Measurements from ENCODE around the gene EPHB2. TPM values are rescaled to one million over a fixed set of nuclear protein-coding genes. Genes with fewer than 3 reads are reported as not detected.

Gene EPHB2
- total RNA-seq, 4 donors from 2014 or later, result 7.2 to 12.6 (median 9.1) TPM

DNA sequence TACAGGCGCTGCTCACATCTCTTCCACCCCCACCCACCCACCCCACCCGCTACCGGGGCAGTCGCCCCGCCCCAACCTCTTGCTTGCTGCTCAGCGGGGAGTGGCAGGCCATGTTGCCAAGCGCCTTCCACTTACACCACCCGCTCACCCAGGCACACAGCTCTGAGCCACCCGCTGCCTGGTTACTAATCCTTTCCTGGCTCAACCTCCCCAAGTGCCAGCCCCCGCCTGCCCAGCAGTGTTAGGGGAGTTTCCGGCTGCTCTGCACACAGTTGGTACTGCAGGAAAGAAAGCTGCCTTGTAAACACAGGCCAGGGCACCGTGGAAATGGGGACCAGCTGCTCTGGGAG, 205.8 kb downstream of the EPHB2 start:
- H3K36me3 ChIP-seq, result peaks cover 0 to 19% (median 0%) of the 10 kb centered on the region in 3 donors
- WGBS, 2 donors, result 66 to 68% methylated on average over 3 to 9 of the region's 12 CpGs
- no peaks in the 10 kb centered on the region for H3K27me3 ChIP-seq
- no peaks in the 10 kb centered on the region for H3K9me3 ChIP-seq
- H3K27ac ChIP-seq, result no peak overlapping the region
- no peak overlapping the region for H3K4me3 ChIP-seq
- H3K4me1 ChIP-seq, result peaks cover 0 to 7% (median 0%) of the 10 kb centered on the region in 4 donors
- TF ChIP-seq POLR2A (IDR thresholded peaks at IDR 0.05), result no peak
- TF ChIP-seq, protein P1, sequence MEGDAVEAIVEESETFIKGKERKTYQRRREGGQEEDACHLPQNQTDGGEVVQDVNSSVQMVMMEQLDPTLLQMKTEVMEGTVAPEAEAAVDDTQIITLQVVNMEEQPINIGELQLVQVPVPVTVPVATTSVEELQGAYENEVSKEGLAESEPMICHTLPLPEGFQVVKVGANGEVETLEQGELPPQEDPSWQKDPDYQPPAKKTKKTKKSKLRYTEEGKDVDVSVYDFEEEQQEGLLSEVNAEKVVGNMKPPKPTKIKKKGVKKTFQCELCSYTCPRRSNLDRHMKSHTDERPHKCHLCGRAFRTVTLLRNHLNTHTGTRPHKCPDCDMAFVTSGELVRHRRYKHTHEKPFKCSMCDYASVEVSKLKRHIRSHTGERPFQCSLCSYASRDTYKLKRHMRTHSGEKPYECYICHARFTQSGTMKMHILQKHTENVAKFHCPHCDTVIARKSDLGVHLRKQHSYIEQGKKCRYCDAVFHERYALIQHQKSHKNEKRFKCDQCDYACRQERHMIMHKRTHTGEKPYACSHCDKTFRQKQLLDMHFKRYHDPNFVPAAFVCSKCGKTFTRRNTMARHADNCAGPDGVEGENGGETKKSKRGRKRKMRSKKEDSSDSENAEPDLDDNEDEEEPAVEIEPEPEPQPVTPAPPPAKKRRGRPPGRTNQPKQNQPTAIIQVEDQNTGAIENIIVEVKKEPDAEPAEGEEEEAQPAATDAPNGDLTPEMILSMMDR (IDR thresholded peaks at IDR 0.05), result no peak
- no peak for TF ChIP-seq EP300 (IDR thresholded peaks at IDR 0.05)
- no peak for DNase-seq (ENCODE audit: low spot score in 2 of 2)

DNA sequence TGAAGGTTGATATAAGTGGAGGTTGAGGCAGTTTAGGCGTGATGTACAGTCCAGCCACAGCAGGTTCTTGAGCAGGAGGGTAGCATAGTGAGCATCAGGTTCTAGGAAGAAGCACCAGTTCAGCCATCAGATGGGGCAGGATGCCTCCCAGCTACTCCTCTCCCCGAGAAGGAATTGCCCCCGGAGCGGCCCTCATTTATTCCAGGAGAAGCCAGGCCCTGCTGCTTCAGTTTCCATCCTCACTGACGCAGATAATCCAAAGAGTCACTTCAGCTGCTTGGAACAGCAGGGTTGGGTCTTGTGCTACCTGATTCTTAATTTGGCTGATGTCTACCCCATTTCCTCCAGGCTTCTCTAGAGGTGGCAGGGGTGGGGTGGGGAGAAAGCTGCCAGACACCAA, 207.3 kb downstream of the EPHB2 start:
- WGBS, 2 donors, result 82 to 93% methylated on average over 5 of the region's 5 CpGs
- no peak for DNase-seq (ENCODE audit: low spot score in 2 of 2)
- H3K27ac ChIP-seq, result no peak overlapping the region
- TF ChIP-seq, protein P1 (IDR thresholded peaks at IDR 0.05), result no peak
- TF ChIP-seq POLR2A (IDR thresholded peaks at IDR 0.05) (no peak), EP300 (IDR thresholded peaks at IDR 0.05) (no peak)
- peaks cover 0 to 7% (median 0%) of the 10 kb centered on the region in 4 donors for H3K4me1 ChIP-seq
- H3K4me3 ChIP-seq, result no peak overlapping the region
- no peaks in the 10 kb centered on the region for H3K27me3 ChIP-seq
- H3K36me3 ChIP-seq, result peaks cover 0 to 4% (median 0%) of the 10 kb centered on the region in 3 donors
- H3K9me3 ChIP-seq, result no peaks in the 10 kb centered on the region

DNA sequence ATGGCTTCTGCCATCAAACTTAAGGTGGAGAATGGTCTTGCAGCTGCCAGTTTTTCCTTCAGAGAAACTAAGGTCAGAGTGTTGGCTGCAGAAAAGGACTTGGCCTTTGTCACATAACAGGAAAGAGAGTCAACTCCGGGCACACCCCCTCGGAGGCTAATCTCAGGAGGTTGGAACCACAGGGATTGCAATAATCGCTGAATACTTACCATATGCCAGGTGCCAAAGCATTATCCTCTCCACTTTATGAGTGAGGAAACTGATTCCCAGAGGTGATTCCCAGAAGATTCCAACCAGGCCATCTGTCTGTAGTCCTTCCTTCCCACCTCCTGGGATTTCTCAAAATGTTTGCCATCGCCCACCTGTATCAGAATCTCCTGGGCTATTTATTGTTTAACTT, 208.0 kb downstream of the EPHB2 start:
- no peak overlapping the region for H3K4me3 ChIP-seq
- H3K4me1 ChIP-seq, result peaks cover 0 to 4% (median 0%) of the 10 kb centered on the region in 4 donors
- 78 to 88% methylated on average over 4 of the region's 4 CpGs for WGBS, 2 donors
- no peak for DNase-seq (ENCODE audit: low spot score in 2 of 2)
- H3K27ac ChIP-seq, result no peak overlapping the region
- H3K9me3 ChIP-seq, result no peaks in the 10 kb centered on the region
- H3K27me3 ChIP-seq, result no peaks in the 10 kb centered on the region
- TF ChIP-seq EP300 (IDR thresholded peaks at IDR 0.05), result no peak
- no peak for TF ChIP-seq POLR2A (IDR thresholded peaks at IDR 0.05)
- TF ChIP-seq, protein P1 (IDR thresholded peaks at IDR 0.05), result no peak
- no peaks in the 10 kb centered on the region for H3K36me3 ChIP-seq

DNA sequence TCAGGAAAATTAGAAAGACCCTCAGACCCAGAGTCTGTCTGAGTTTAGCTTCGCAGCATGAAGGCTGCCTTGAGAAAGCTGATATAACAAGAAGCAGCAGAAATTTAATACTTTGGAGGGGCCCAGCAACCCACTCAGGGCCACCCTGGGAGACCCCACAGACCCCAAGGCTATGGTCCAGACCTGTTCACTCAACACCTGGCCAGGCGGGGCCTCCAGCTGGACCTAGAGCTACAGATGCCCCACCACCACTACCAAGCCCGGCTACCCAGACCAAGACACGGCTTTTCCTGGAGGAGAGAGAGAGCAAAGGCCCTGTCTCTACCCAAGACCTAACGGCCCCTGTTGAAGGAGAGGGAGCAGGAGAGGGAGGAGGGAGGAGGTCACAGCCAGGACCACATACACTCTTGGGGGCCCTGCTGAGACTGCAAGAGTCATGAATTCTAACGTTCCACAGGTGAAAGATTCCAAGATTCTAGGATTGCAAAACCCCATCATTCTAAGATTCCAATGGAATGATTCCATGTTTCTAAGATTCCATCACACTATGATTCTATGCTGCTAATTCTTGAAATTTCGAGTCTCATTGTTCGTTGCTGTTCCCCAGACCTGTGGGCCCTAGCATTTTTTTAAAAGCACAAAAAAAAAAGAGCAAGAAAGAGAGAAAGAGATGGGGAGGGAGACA, 208.8 kb downstream of the EPHB2 start:
- Histone ChIP-seq H3K27me3 (no peaks in the 10 kb centered on the region), H3K4me3 (no peak overlapping the region), H3K9me3 (no peaks in the 10 kb centered on the region), H3K4me1 (no peaks in the 10 kb centered on the region), H3K27ac (no peak overlapping the region), H3K36me3 (no peaks in the 10 kb centered on the region)
- TF ChIP-seq EP300 (IDR thresholded peaks at IDR 0.05) (no peak), POLR2A (IDR thresholded peaks at IDR 0.05) (no peak)
- TF ChIP-seq, protein P1 (IDR thresholded peaks at IDR 0.05), result no peak
- no peak for DNase-seq (ENCODE audit: low spot score in 2 of 2)
- 55 to 64% methylated on average over 8 of the region's 8 CpGs for WGBS, 2 donors

DNA sequence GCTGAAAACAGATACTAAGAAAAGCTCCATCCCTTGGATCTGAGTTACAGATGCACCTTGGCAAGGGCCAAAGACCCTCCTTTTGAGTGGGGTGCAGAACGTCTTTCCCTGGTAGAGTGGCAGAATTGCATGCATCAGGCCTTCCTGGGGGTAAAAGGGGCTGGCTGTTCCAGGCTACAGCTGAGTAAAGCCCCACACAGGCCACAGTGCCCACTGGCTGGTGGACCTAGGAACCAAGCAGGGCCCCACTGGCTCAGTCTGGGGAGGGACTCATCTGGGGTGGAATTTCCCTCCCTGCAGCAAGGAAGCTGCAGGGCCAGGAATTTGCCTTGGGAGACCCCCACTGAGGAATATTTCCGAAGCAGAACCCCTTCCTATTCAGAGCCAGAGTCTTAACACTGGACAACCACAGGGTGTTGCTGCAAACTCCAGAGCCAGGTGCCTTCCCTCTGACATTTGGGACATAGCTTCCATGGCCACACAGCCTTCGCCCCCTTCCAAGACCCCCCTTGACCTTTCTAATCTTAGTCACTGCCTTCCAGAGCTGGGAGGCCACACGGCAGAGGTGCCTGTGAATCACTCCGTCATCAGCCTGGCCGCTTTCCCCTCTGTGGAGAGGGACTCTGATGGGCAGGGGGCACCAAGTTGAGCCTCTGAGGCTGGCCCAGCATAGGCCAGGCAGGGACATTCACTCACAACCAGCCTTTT, 209.5 kb downstream of the EPHB2 start:
- Histone ChIP-seq H3K27me3 (no peaks in the 10 kb centered on the region), H3K36me3 (no peaks in the 10 kb centered on the region), H3K9me3 (no peaks in the 10 kb centered on the region), H3K27ac (no peak overlapping the region), H3K4me3 (no peak overlapping the region), H3K4me1 (no peaks in the 10 kb centered on the region)
- WGBS, 2 donors, result 68 to 72% methylated on average over 6 of the region's 6 CpGs
- DNase-seq (ENCODE audit: low spot score in 2 of 2), result no peak
- no peak for TF ChIP-seq EP300 (IDR thresholded peaks at IDR 0.05)
